Panc1 (cell line): Measurements from ENCODE around the gene ZNF521. TPM values are rescaled to one million over a fixed set of nuclear protein-coding genes. Genes with fewer than 3 reads are reported as not detected.

ENCODE experiments used
- ATAC-seq: fragments of 200-7000 bp; cut with Tn5 transposase; 2 replicates; pipeline ENCODE4 v1.9.1; 2020; ENCODE audit warnings: mild to moderate bottlenecking, moderate library complexity
- BruUV-seq: library from RNA; stranded (reverse); fragments of 400-500 nt; replicated peaks from 2 replicates; lab custom pipeline; 2021; lab: Mats Ljungman, UMichigan
- CTCF ChIA-PET: fragments of 300-600 bp; sonication (Branson Sonifier 250); formaldehyde crosslinking; loops from one replicate; lab custom pipeline; 2022; ENCODE audit warnings: antibody characterized with exemption; lab: Charles Lee
- POLR2A ChIA-PET: fragments of 300-600 bp; sonication (Branson Sonifier 250); formaldehyde crosslinking; loops from one replicate; lab custom pipeline; 2022; ENCODE audit warnings: antibody characterized with exemption; lab: Charles Lee
- DNase-seq: peaks from one replicate; pipeline ENCODE4 v3.0.0-alpha.2; 2010; ENCODE audit warnings: low read depth, low spot score
- H3K27ac ChIP-seq: 2 replicates; pipeline ENCODE4 v1.5.1; 2011; ENCODE audit warnings: mild to moderate bottlenecking, low read length, inconsistent platforms
- H3K27me3 ChIP-seq: fragments of 200-500 bp; sonication (Bioruptor generic); 2 replicates; pipeline ENCODE4 v1.6.0; 2014; ENCODE audit warnings: low read length, inconsistent platforms; ENCODE audit not compliant: control insufficient read depth, insufficient read depth
- H3K36me3 ChIP-seq: fragments of 200-500 bp; sonication (Bioruptor generic); 2 replicates; pipeline ENCODE4 v1.5.1; 2014; ENCODE audit warnings: inconsistent platforms, mild to moderate bottlenecking, low read length, moderate library complexity; ENCODE audit not compliant: control insufficient read depth, insufficient read depth
- H3K4me1 ChIP-seq: 2 replicates; pipeline ENCODE4 v1.5.1; 2011; ENCODE audit warnings: inconsistent platforms, mild to moderate bottlenecking, low read length, moderate library complexity; ENCODE audit not compliant: control insufficient read depth, insufficient read depth
- H3K4me3 ChIP-seq, 2 experiments: 2 replicates each; pipeline ENCODE4 v1.5.1; 2011 to 2012; ENCODE audit warnings: low read depth in 2 of 2, low read length in 2 of 2, mild to moderate bottlenecking in 2 of 2, inconsistent platforms in 1 of 2, moderate library complexity in 1 of 2
- H3K9me3 ChIP-seq: fragments of 200-500 bp; sonication (Bioruptor generic); 2 replicates; pipeline ENCODE4 v1.5.1; 2014; ENCODE audit warnings: low read depth, mild to moderate bottlenecking, inconsistent platforms, low read length, moderate library complexity; ENCODE audit not compliant: control insufficient read depth, insufficient read depth
- CTCF ChIP-seq: fragments of 450-650 bp; IDR thresholded peaks from 2 replicates; pipeline ENCODE4 v1.5.1; 2017; ENCODE audit warnings: mild to moderate bottlenecking
- POLR2AphosphoS5 ChIP-seq: IDR thresholded peaks from 2 replicates; pipeline ENCODE4 v1.6.1; 2012; ENCODE audit warnings: mild to moderate bottlenecking, low read depth, low read length, moderate library complexity
- REST ChIP-seq, 2 experiments: IDR thresholded peaks; 2 replicates each; pipeline ENCODE4 v1.6.1; 2011 to 2012; ENCODE audit warnings: low read depth in 2 of 2, control low read depth in 1 of 2, low read length in 1 of 2, mild to moderate bottlenecking in 1 of 2, moderate library complexity in 1 of 2; ENCODE audit not compliant: insufficient read depth in 1 of 2
- SIN3A ChIP-seq: IDR thresholded peaks from 2 replicates; pipeline ENCODE4 v1.6.1; 2012; ENCODE audit warnings: low read depth, mild to moderate bottlenecking, low read length, moderate library complexity, borderline replicate concordance; ENCODE audit not compliant: insufficient read depth
- TCF7L2 ChIP-seq: IDR thresholded peaks from 2 replicates; pipeline ENCODE4 v1.6.1; 2011; ENCODE audit warnings: mild to moderate bottlenecking, low read depth, low read length, inconsistent platforms
- in situ Hi-C: cut with HindIII; loops from 2 replicates; pipeline ENCODE4 v1.10.0; 2016; ENCODE audit warnings: low sequenced_read_pairs, low pct_unique_long_range_greater_than_20kb
- intact Hi-C: fragments of 100-400 bp; cut with micrococcal nuclease; formaldehyde crosslinking; loops from one replicate; pipeline ENCODE4 v1.10.0; 2022; ENCODE audit not compliant: unreplicated experiment
- total RNA-seq: library from RNA; stranded (reverse); gene quantifications from one replicate; pipeline ENCODE4 v1.2.1, GENCODE V29; 2021; ENCODE audit not compliant: unreplicated experiment

Gene ZNF521
- total RNA-seq, 1 experiment from 2014 or later, result 0.15 TPM

GRCh38 chr18:25075783-25076182 is 276.2 kb downstream of the ZNF521 start:
- CTCF ChIA-PET, result no interaction called here
- no peaks in the 10 kb centered on the region for H3K4me1 ChIP-seq
- no peak for TF ChIP-seq POLR2AphosphoS5
- no peak for TF ChIP-seq CTCF
- no peak for TF ChIP-seq REST (IDR thresholded peaks at IDR 0.05; ENCODE audit: insufficient read depth in 1 of 2, low read depth in 2 of 2, low read length in 1 of 2)
- TF ChIP-seq TCF7L2, result no peak
- no peak for TF ChIP-seq SIN3A
- no peaks in the 10 kb centered on the region for H3K36me3 ChIP-seq
- H3K27me3 ChIP-seq, result peaks cover 2% of the 10 kb centered on the region; the same call in 1 of the 2 replicates
- H3K4me3 ChIP-seq, result no peak overlapping the region
- no peaks in the 10 kb centered on the region for H3K9me3 ChIP-seq
- no peak for ATAC-seq
- BruUV-seq, result no TSS peak
- DNase-seq, result no peak
- no peak overlapping the region for H3K27ac ChIP-seq
- intact Hi-C loops (no loop called here), in situ Hi-C loops (no loop called here)
- POLR2A ChIA-PET, result no interaction called here

- ATAC-seq, result no peak
- no peaks in the 10 kb centered on the region for H3K9me3 ChIP-seq
- H3K36me3 ChIP-seq, result no peaks in the 10 kb centered on the region
- intact Hi-C loops (no loop called here), in situ Hi-C loops (no loop called here)
- H3K27ac ChIP-seq, result no peak overlapping the region
- ChIA-PET POLR2A (no interaction called here), CTCF (no interaction called here)
- TF ChIP-seq CTCF (no peak), TCF7L2 (no peak), SIN3A (no peak), POLR2AphosphoS5 (no peak), REST (IDR thresholded peaks at IDR 0.05; ENCODE audit: insufficient read depth in 1 of 2, low read depth in 2 of 2, low read length in 1 of 2) (no peak)
- H3K4me3 ChIP-seq, result no peak overlapping the region
- H3K4me1 ChIP-seq, result no peaks in the 10 kb centered on the region
- DNase-seq, result no peak
- peaks cover 2% of the 10 kb centered on the region; the same call in 1 of the 2 replicates for H3K27me3 ChIP-seq
- no TSS peak for BruUV-seq
Observed at GRCh38 chr18:25075331-25075730, 276.6 kb downstream of the ZNF521 start.
